Heart right ventricle (tissue), 16 donors: ENCODE data around the gene ANKRD24. TPM values are rescaled to one million over a fixed set of nuclear protein-coding genes. Genes with fewer than 3 reads are reported as not detected.

Source experiments
- ATAC-seq, 8 donors: fragments of 200-7000 bp; cut with Tn5 transposase; one replicate each; pipeline ENCODE4 v1.9.1; 2020; ENCODE audit warnings: mild to moderate bottlenecking in 8 of 8, moderate library complexity in 8 of 8, moderate number of reproducible peaks in 1 of 8
- DNase-seq, 2 donors: peaks; one replicate each; pipeline ENCODE4 v3.0.0-alpha.2; 2020
- H3K27ac ChIP-seq, 10 donors: fragments of 200-600 bp; sonication (generic) in 2 of 10; one replicate each; pipeline versions ENCODE4 v1.5.0 to v1.8.0; 2020 to 2022; ENCODE audit warnings: mild to moderate bottlenecking in 3 of 10
- H3K27me3 ChIP-seq, 7 donors: fragments of 200-600 bp; one replicate each; pipeline ENCODE4 v1.8.0; 2021 to 2022; ENCODE audit warnings: mild to moderate bottlenecking in 2 of 7
- H3K36me3 ChIP-seq, 9 donors: fragments of 200-600 bp; sonication (generic) in 1 of 9; one replicate each; pipeline versions ENCODE4 v1.5.0 to v1.8.0; 2020 to 2022; ENCODE audit warnings: mild to moderate bottlenecking in 2 of 9
- H3K4me1 ChIP-seq, 9 donors: fragments of 200-600 bp; sonication (generic) in 1 of 9; one replicate each; pipeline versions ENCODE4 v1.5.0 to v1.8.0; 2020 to 2022; ENCODE audit warnings: mild to moderate bottlenecking in 4 of 9
- H3K4me3 ChIP-seq, 10 donors: fragments of 200-600 bp; sonication (generic) in 2 of 10; one replicate each; pipeline versions ENCODE4 v1.5.0 to v1.8.0; 2020 to 2022; ENCODE audit warnings: mild to moderate bottlenecking in 7 of 10, moderate library complexity in 2 of 10
- H3K9me3 ChIP-seq, 11 donors: fragments of 200-600 bp in 10 of 11; sonication (generic) in 2 of 11; one replicate each; pipeline versions ENCODE4 v1.5.0 to v1.8.0; 2013 to 2022; ENCODE audit warnings: mild to moderate bottlenecking in 2 of 11, control low read depth in 1 of 11, moderate library complexity in 1 of 11
- CTCF ChIP-seq, 9 donors: fragments of 200-600 bp; sonication (generic) in 2 of 9; IDR thresholded peaks; one replicate each; pipeline versions ENCODE4 v1.5.0 to v1.8.0; 2021 to 2022; ENCODE audit warnings: antibody characterized with exemption in 9 of 9, mild to moderate bottlenecking in 5 of 9, moderate library complexity in 1 of 9
- WGBS, 2 donors: extraction: QIAGEN DNeasy Blood & Tissue Kit; methylation state at CpG; one replicate each; pipeline ENCODE4 v1.1.7; 2013; ENCODE audit warnings: inconsistent platforms in 1 of 2; 5-methylcytosine and 5-hydroxymethylcytosine counted together
- intact Hi-C, 10 donors: fragments of 100-400 bp; cut with DNase I; formaldehyde crosslinking; loops; one replicate each; pipeline versions ENCODE4 v1.11.1 to v1.14.2; 2022
- polyA plus RNA-seq, 2 donors: library from polyadenylated mRNA; stranded (reverse); fragments of 200-250 nt; gene quantifications; one replicate each; pipeline ENCODE4 v1.2.3, GENCODE V29; 2013
- total RNA-seq, 10 donors: library from RNA; stranded (reverse); fragmentation: NEBNext Ultra II Directional in 3 of 10; extraction: Animal tissue kit (Norgen Biotek cat#: 25700) in 3 of 10; gene quantifications; one replicate each; pipeline versions ENCODE4 v1.2.1 to v1.2.4, GENCODE V29; 2021 to 2023
- donor health status: Arrhythmogenic right ventricular cardiomyopathy.
- donor health status: ischemic (EF 13 %, LVEDD 7.1; RV severe dilation, severe dysfunction).
- donor health status: healthy with polysubstance abuse.
- donor health status: DM: no; HTN: yes; CAD: no.
- donor health status: DM: no; HTN: no; CAD: no.
- donor health status: ischemic (EF 25% LVEDD 6.9; RV normal size, moderate dysfunction).
- donor health status: ischemic (EF 25% LVEDD 5.7; RV mildly dilated, moderate dysfunction).
- donor health status: healthy.
- donor health status: DM: yes; HTN: yes; CAD: no.
- donor health status: Ischemic cardiomyopathy.
- donor health status: ischemic (EF 35%, LVEDD 5.7; RV mildly dilated, moderate dysfunction).
- donor health status: nonischemic (EF 11% LVEDD 7.7; RV severe dilation, severe dysfunction).
- donor health status: DM: yes; HTN: yes; CAD: no.
- donor health status: PGD.
- donor health status: ischemic (EF 29% LVEDD 5.4; RV normal size, mild dysfunction).
- donor health status: nonischemic (EF 23%, LVEDD 6.1; RV moderate dilation, normal function).

ANKRD24 gene
- total and polyA plus RNA-seq, 12 donors: 0.12 to 1.0 (median 0.29) TPM

- H3K9me3 ChIP-seq: peaks cover 0 to 7% (median 0%) of the 10 kb centered on the region in 11 donors
- intact Hi-C loops: no loop called here
- ATAC-seq (no peak), DNase-seq (no peak)
- no peaks in the 10 kb centered on the region for H3K36me3 ChIP-seq
- no peak overlapping the region for H3K27ac ChIP-seq
- no peak overlapping the region for H3K4me3 ChIP-seq
- 90% methylated on average over 7 of the region's 7 CpGs for WGBS, 2 donors
- H3K4me1 ChIP-seq: no peaks in the 10 kb centered on the region
- no peak for TF ChIP-seq CTCF (IDR thresholded peaks at IDR 0.05)
- H3K27me3 ChIP-seq: no peaks in the 10 kb centered on the region
These were observed 37.7 kb downstream of the ANKRD24 start for GRCh38 chr19:4220188-4220587.

- DNase-seq (no peak), ATAC-seq (no peak)
- Histone ChIP-seq H3K4me3 (no peak overlapping the region), H3K27me3 (peaks cover 0 to 26% (median 18%) of the 10 kb centered on the region in 7 donors), H3K27ac (no peak overlapping the region), H3K36me3 (no peaks in the 10 kb centered on the region), H3K9me3 (no peaks in the 10 kb centered on the region), H3K4me1 (peaks cover 0 to 9% (median 0%) of the 10 kb centered on the region in 9 donors)
- WGBS, 2 donors: 61 to 62% methylated on average over 15 of the region's 15 CpGs
- intact Hi-C loops: no loop called here
- no peak for TF ChIP-seq CTCF (IDR thresholded peaks at IDR 0.05)
These were observed 42.0 kb downstream of the ANKRD24 start for GRCh38 chr19:4224470-4224869.

GRCh38 chr19:4225885-4226284, 43.4 kb downstream of the ANKRD24 start:
- no peak for DNase-seq
- H3K9me3 ChIP-seq: no peaks in the 10 kb centered on the region
- peaks cover 0 to 40% (median 23%) of the 10 kb centered on the region in 7 donors for H3K27me3 ChIP-seq
- H3K27ac ChIP-seq: no peak overlapping the region
- TF ChIP-seq CTCF (IDR thresholded peaks at IDR 0.05): no peak
- intact Hi-C loops: no loop called here
- H3K4me3 ChIP-seq: no peak overlapping the region
- ATAC-seq: no peak
- WGBS, 2 donors: 74 to 76% methylated on average over 8 of the region's 8 CpGs
- peaks cover 0 to 11% (median 0%) of the 10 kb centered on the region in 9 donors for H3K4me1 ChIP-seq
- no peaks in the 10 kb centered on the region for H3K36me3 ChIP-seq

- DNase-seq (no peak), ATAC-seq (no peak)
- Histone ChIP-seq H3K4me1 (peaks cover 0 to 11% (median 0%) of the 10 kb centered on the region in 9 donors), H3K27ac (no peak overlapping the region), H3K36me3 (no peaks in the 10 kb centered on the region), H3K4me3 (no peak overlapping the region), H3K9me3 (no peaks in the 10 kb centered on the region), H3K27me3 (peaks cover 0 to 58% (median 38%) of the 10 kb centered on the region in 7 donors)
- intact Hi-C loops: no loop called here
- no peak for TF ChIP-seq CTCF (IDR thresholded peaks at IDR 0.05)
These were observed 45.3 kb downstream of the ANKRD24 start for GRCh38 chr19:4227771-4228170.
